ENCODE results near the gene PFDN1. TPM values are rescaled to one million over a fixed set of nuclear protein-coding genes. Genes with fewer than 3 reads are reported as not detected.

The PFDN1 gene
- total RNA-seq, 1 experiment from 2014 or later: 49.8 TPM

DNA sequence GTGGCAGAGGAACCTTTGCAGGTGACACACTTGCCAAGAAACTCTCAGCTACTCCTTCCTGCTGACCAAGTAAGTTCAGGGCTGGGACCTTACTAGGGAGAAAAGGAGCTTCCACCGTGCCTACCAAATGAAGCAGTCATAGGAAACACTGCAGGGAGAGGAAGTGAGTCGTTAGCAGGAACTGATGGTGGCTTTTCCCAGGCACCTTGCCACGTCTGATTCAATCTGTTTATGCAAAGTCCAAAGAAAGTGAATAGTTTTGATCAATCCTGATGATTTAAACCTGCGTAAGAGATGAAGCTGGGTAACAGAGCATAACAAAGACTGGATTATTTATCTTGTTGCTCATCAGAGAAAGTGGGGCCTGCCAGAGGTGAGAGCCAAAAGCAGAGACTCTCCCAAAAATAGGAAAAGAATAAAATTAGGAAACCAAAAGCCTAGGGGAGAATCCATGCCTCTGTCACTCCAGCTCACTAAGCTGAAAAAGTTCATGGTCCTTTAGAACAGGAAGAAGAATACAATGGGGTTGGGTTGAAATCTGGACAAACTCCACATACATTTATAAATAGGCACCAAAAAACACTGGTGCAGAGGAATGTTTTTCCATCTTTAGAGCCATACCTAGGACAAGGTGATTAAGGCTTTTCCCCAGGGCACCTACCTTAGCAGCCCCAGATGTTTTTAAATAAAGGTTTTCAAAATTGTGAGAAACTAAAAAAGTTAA, 9.3 kb upstream of the PFDN1 start:
- Histone ChIP-seq H3K9me3 (ENCODE audit: low read length) (no peaks in the 10 kb centered on the region), H2AFZ (ENCODE audit: low read length) (no peak overlapping the region), H3K9me2 (replicated peaks; ENCODE audit: insufficient read depth, low read length) (no peaks in the 10 kb centered on the region), H3K4me1 (ENCODE audit: low read length) (peaks cover 11% of the 10 kb centered on the region), H3K79me2 (ENCODE audit: low read length) (no peaks in the 10 kb centered on the region), H3K4me2 (ENCODE audit: low read depth, low read length, poor library complexity, severe bottlenecking) (no peak overlapping the region), H3K9ac (ENCODE audit: low read length) (no peak overlapping the region), H4K20me1 (ENCODE audit: insufficient read depth, low read depth, low read length) (no peaks in the 10 kb centered on the region), H3K36me3 (ENCODE audit: insufficient read depth, low read length) (no peaks in the 10 kb centered on the region), H3K4me3 (ENCODE audit: low read length) (no peak overlapping the region), H3K27ac (ENCODE audit: low read length) (no peak overlapping the region), H3K27me3 (ENCODE audit: low read length) (no peaks in the 10 kb centered on the region)
- no peak for DNase-seq

DNA sequence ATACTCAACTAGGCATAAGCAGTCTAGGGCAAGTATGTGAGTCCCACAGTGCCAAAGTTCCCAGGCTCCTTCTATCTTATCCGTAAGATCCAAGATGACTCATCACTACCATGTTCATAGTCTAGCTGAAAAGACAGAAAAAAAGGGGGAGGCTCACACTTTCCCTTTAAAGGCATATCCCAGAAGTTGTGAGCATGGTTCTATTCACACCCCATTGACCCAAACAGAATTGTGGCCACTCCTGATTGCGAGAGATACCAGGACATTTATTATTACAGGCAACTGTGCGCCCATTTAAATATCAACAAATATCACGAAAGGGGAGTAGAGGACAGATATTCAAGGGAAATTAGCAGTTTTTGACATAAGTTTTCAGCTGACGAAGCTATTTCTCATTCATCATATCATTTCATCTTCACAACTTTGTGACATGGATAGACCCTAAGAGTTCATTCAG, 8.1 kb upstream of the PFDN1 start:
- no peaks in the 10 kb centered on the region for H3K27me3 ChIP-seq (ENCODE audit: low read length)
- no peak overlapping the region for H3K9ac ChIP-seq (ENCODE audit: low read length)
- H3K4me1 ChIP-seq (ENCODE audit: low read length): peaks cover 11% of the 10 kb centered on the region
- H2AFZ ChIP-seq (ENCODE audit: low read length): no peak overlapping the region
- H3K4me2 ChIP-seq (ENCODE audit: low read depth, low read length, poor library complexity, severe bottlenecking): no peak overlapping the region
- DNase-seq: no peak
- no peaks in the 10 kb centered on the region for H3K9me2 ChIP-seq (replicated peaks; ENCODE audit: insufficient read depth, low read length)
- no peak overlapping the region for H3K27ac ChIP-seq (ENCODE audit: low read length)
- H3K79me2 ChIP-seq (ENCODE audit: low read length): no peaks in the 10 kb centered on the region
- H4K20me1 ChIP-seq (ENCODE audit: insufficient read depth, low read depth, low read length): no peaks in the 10 kb centered on the region
- H3K4me3 ChIP-seq (ENCODE audit: low read length): no peak overlapping the region
- H3K36me3 ChIP-seq (ENCODE audit: insufficient read depth, low read length): no peaks in the 10 kb centered on the region
- H3K9me3 ChIP-seq (ENCODE audit: low read length): no peaks in the 10 kb centered on the region

DNA sequence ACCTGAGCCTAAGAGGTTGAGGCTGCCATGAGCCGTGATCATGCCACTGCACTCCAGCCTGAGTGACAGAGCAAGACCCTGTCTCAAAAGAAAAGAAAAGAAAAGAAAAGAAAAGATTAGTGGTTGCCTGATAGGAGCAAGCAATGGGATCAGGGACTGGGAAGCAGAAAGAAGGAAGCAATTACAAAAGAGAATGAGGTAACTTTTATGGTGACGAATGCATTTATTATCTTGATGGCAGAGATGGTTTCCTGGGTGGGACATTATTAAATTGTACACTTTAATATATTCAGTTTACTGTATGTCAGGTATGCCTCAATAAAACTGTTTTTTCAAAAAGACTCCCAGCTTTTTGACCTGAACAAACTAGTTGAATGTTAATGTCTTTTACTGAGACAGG, 7.5 kb upstream of the PFDN1 start:
- Histone ChIP-seq H3K79me2 (ENCODE audit: low read length) (no peaks in the 10 kb centered on the region), H2AFZ (ENCODE audit: low read length) (no peak overlapping the region), H3K27me3 (ENCODE audit: low read length) (no peaks in the 10 kb centered on the region), H3K4me2 (ENCODE audit: low read depth, low read length, poor library complexity, severe bottlenecking) (no peak overlapping the region), H3K9me2 (replicated peaks; ENCODE audit: insufficient read depth, low read length) (no peaks in the 10 kb centered on the region), H3K9me3 (ENCODE audit: low read length) (no peaks in the 10 kb centered on the region), H3K36me3 (ENCODE audit: insufficient read depth, low read length) (no peaks in the 10 kb centered on the region), H3K4me3 (ENCODE audit: low read length) (no peak overlapping the region), H3K9ac (ENCODE audit: low read length) (no peak overlapping the region), H3K4me1 (ENCODE audit: low read length) (peaks cover 11% of the 10 kb centered on the region), H4K20me1 (ENCODE audit: insufficient read depth, low read depth, low read length) (no peaks in the 10 kb centered on the region), H3K27ac (ENCODE audit: low read length) (no peak overlapping the region)
- no peak for DNase-seq

DNA sequence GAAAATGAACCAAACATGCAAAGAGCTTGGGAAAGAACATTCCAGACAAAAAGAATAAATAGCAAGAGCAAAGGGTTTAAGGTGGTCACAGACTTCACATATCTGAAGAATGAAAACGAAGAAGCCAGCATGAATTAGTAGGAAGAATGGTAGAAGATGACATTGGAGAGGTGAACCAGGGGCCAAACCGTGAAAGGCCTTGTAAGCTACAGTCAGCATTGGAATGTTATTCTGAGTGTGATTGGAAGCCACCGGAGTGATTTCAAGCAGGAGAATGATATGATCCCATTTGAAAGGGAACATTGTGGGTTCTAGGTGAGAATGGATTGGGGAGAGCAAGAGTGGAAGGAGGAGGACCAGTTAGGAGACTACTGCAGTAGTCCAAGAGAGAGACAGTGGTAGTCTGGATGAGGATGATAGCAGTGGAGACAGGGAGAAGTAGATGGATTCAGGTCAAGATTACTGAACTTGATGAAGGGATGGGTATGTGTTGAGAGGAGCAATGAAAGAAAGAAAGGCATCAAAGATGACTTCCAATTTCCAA, 6.9 kb upstream of the PFDN1 start:
- Histone ChIP-seq H3K9me3 (ENCODE audit: low read length) (no peaks in the 10 kb centered on the region), H2AFZ (ENCODE audit: low read length) (no peak overlapping the region), H3K4me2 (ENCODE audit: low read depth, low read length, poor library complexity, severe bottlenecking) (no peak overlapping the region)

DNA sequence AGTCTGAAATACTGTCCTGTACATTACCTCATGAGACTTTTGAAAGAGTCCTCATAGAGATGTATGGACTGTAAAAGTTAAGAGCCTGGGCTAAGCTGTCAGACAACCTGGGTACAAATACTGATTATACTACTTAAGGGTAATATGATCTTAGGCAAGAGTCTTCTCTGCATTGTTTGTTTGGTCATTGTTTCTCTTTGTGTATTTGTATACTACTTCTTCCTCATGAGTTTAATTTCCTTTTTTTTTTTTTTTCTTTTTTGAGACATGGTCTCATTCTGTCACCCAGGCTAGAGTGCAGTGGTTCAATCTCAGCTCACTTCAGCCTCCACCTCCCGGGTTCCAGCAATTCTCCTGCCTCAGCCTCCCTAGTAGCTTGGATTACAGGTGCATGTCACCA, 2.6 kb upstream of the PFDN1 start:
- Histone ChIP-seq H2AFZ (ENCODE audit: low read length) (no peak overlapping the region), H3K4me3 (ENCODE audit: low read length) (no peak overlapping the region), H3K4me1 (ENCODE audit: low read length) (peaks cover 16% of the 10 kb centered on the region), H3K27me3 (ENCODE audit: low read length) (no peaks in the 10 kb centered on the region), H3K27ac (ENCODE audit: low read length) (no peak overlapping the region), H3K36me3 (ENCODE audit: insufficient read depth, low read length) (peaks cover 2% of the 10 kb centered on the region; the same call in 1 of the 2 replicates), H3K9me3 (ENCODE audit: low read length) (no peaks in the 10 kb centered on the region), H3K9me2 (replicated peaks; ENCODE audit: insufficient read depth, low read length) (no peaks in the 10 kb centered on the region), H3K4me2 (ENCODE audit: low read depth, low read length, poor library complexity, severe bottlenecking) (no peak overlapping the region), H4K20me1 (ENCODE audit: insufficient read depth, low read depth, low read length) (no peaks in the 10 kb centered on the region), H3K9ac (ENCODE audit: low read length) (no peak overlapping the region), H3K79me2 (ENCODE audit: low read length) (peaks cover 24% of the 10 kb centered on the region)
- DNase-seq: no peak

More for the DNA sequence above, 6.9 kb upstream of the PFDN1 start:
- H3K79me2 ChIP-seq (ENCODE audit: low read length): no peaks in the 10 kb centered on the region
- peaks cover 11% of the 10 kb centered on the region for H3K4me1 ChIP-seq (ENCODE audit: low read length)
- no peaks in the 10 kb centered on the region for H3K9me2 ChIP-seq (replicated peaks; ENCODE audit: insufficient read depth, low read length)
- no peaks in the 10 kb centered on the region for H3K27me3 ChIP-seq (ENCODE audit: low read length)
- H3K4me3 ChIP-seq (ENCODE audit: low read length): no peak overlapping the region
- no peak overlapping the region for H3K27ac ChIP-seq (ENCODE audit: low read length)
- no peaks in the 10 kb centered on the region for H4K20me1 ChIP-seq (ENCODE audit: insufficient read depth, low read depth, low read length)
- no peak for DNase-seq
- H3K9ac ChIP-seq (ENCODE audit: low read length): no peak overlapping the region
- H3K36me3 ChIP-seq (ENCODE audit: insufficient read depth, low read length): no peaks in the 10 kb centered on the region

DNA sequence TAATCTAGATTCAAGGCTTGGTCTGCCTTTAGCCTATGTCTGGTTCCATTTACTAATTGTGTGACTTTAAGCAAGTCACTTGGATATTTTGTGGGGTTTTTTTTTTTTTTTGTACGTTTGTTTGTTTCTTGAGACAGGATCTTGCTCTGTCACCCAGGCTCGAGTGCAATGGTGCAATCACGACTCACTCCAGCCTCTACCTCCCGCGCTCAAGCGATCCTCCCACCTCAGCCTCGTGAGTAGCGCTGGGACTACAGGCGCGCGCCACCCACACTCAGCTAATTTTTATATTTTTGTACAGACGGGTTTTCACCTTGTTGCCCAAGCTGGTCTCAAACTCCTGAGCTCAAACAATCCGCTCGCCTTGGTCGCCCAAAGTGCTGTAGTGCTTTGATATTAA, 1.1 kb upstream of the PFDN1 start:
- H3K9me2 ChIP-seq (replicated peaks; ENCODE audit: insufficient read depth, low read length): no peaks in the 10 kb centered on the region
- peaks cover 16% of the 10 kb centered on the region for H3K4me1 ChIP-seq (ENCODE audit: low read length)
- peaks cover 29% of the 10 kb centered on the region for H3K79me2 ChIP-seq (ENCODE audit: low read length)
- peaks cover 4% of the 10 kb centered on the region; the same call in 1 of the 2 replicates for H3K36me3 ChIP-seq (ENCODE audit: insufficient read depth, low read length)
- H3K9ac ChIP-seq (ENCODE audit: low read length): no peak overlapping the region
- no peak overlapping the region for H3K4me3 ChIP-seq (ENCODE audit: low read length)
- no peaks in the 10 kb centered on the region for H3K9me3 ChIP-seq (ENCODE audit: low read length)
- no peak overlapping the region for H3K27ac ChIP-seq (ENCODE audit: low read length)
- no peak overlapping the region for H2AFZ ChIP-seq (ENCODE audit: low read length)
- H4K20me1 ChIP-seq (ENCODE audit: insufficient read depth, low read depth, low read length): no peaks in the 10 kb centered on the region
- DNase-seq: no peak
- no peaks in the 10 kb centered on the region for H3K27me3 ChIP-seq (ENCODE audit: low read length)
- H3K4me2 ChIP-seq (ENCODE audit: low read depth, low read length, poor library complexity, severe bottlenecking): peak overlapping the region; percentile 90

DNA sequence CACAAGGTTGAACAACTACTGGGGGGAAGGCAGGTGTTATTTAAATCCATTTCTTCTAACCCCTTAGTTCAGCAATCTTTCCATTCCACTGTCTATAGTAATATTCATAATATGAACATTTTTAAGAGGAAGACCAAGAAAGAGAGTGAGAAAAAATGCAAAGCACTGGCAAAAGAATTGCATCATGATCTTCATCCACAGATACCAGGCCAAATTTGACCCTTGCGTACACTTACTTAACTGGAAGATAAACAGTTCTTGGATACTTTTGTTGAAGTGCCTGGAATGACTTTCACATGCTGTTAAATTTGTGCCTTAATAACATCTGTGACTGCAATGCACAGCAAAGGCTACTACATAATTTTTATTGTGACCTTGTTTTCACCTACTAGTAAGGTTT, 1.8 kb downstream of the PFDN1 start:
- Histone ChIP-seq H3K79me2 (ENCODE audit: low read length) (peaks cover 52% of the 10 kb centered on the region), H3K4me2 (ENCODE audit: low read depth, low read length, poor library complexity, severe bottlenecking) (peak overlapping the region; percentile 90)

DNA sequence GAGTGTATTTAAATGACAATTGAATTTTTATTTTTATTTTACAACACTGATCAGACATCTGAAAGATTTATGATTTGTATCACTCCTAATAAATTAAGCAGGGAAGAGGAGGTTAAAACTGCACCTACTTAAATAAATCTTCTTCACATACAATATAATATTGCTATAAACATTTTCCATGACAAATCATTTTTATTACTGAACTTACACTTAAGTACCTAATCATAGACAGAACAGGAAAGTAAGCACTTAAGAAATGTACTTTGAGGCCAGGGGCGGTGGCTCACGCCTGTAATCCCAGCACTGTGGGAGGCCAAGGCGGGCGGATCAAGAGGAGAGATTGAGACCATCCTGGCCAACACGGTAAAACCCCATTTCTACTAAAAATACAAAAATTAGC, 3.8 kb downstream of the PFDN1 start:
- no peak overlapping the region for H3K27ac ChIP-seq (ENCODE audit: low read length)
- peaks cover 73% of the 10 kb centered on the region for H3K79me2 ChIP-seq (ENCODE audit: low read length)
- no peak overlapping the region for H3K9ac ChIP-seq (ENCODE audit: low read length)
- no peak overlapping the region for H3K4me2 ChIP-seq (ENCODE audit: low read depth, low read length, poor library complexity, severe bottlenecking)
- peaks cover 4% of the 10 kb centered on the region; the same call in 1 of the 2 replicates for H4K20me1 ChIP-seq (ENCODE audit: insufficient read depth, low read depth, low read length)
- H3K36me3 ChIP-seq (ENCODE audit: insufficient read depth, low read length): peaks cover 4% of the 10 kb centered on the region; the same call in 1 of the 2 replicates
- DNase-seq: no peak
- H3K9me2 ChIP-seq (replicated peaks; ENCODE audit: insufficient read depth, low read length): no peaks in the 10 kb centered on the region
- H3K9me3 ChIP-seq (ENCODE audit: low read length): no peaks in the 10 kb centered on the region
- H2AFZ ChIP-seq (ENCODE audit: low read length): no peak overlapping the region
- no peaks in the 10 kb centered on the region for H3K27me3 ChIP-seq (ENCODE audit: low read length)
- no peak overlapping the region for H3K4me3 ChIP-seq (ENCODE audit: low read length)
- peaks cover 39% of the 10 kb centered on the region for H3K4me1 ChIP-seq (ENCODE audit: low read length)

More for the DNA sequence above, 1.8 kb downstream of the PFDN1 start:
- peaks cover 18% of the 10 kb centered on the region for H3K4me1 ChIP-seq (ENCODE audit: low read length)
- no peak overlapping the region for H3K9ac ChIP-seq (ENCODE audit: low read length)
- DNase-seq: no peak
- no peak overlapping the region for H3K27ac ChIP-seq (ENCODE audit: low read length)
- H3K27me3 ChIP-seq (ENCODE audit: low read length): no peaks in the 10 kb centered on the region
- H4K20me1 ChIP-seq (ENCODE audit: insufficient read depth, low read depth, low read length): no peaks in the 10 kb centered on the region; the same call in 1 of the 2 replicates
- no peaks in the 10 kb centered on the region for H3K9me2 ChIP-seq (replicated peaks; ENCODE audit: insufficient read depth, low read length)
- H3K4me3 ChIP-seq (ENCODE audit: low read length): no peak overlapping the region
- no peak overlapping the region for H2AFZ ChIP-seq (ENCODE audit: low read length)
- H3K9me3 ChIP-seq (ENCODE audit: low read length): no peaks in the 10 kb centered on the region
- H3K36me3 ChIP-seq (ENCODE audit: insufficient read depth, low read length): peaks cover 4% of the 10 kb centered on the region; the same call in 1 of the 2 replicates

Measured in Karpas-422 (cell line).